ENCODE data around the gene ZNF691.

GRCh38 chr1:42831273-42831672 is 15.1 kb upstream of the ZNF691 start:
- TF ChIP-seq, protein P1, sequence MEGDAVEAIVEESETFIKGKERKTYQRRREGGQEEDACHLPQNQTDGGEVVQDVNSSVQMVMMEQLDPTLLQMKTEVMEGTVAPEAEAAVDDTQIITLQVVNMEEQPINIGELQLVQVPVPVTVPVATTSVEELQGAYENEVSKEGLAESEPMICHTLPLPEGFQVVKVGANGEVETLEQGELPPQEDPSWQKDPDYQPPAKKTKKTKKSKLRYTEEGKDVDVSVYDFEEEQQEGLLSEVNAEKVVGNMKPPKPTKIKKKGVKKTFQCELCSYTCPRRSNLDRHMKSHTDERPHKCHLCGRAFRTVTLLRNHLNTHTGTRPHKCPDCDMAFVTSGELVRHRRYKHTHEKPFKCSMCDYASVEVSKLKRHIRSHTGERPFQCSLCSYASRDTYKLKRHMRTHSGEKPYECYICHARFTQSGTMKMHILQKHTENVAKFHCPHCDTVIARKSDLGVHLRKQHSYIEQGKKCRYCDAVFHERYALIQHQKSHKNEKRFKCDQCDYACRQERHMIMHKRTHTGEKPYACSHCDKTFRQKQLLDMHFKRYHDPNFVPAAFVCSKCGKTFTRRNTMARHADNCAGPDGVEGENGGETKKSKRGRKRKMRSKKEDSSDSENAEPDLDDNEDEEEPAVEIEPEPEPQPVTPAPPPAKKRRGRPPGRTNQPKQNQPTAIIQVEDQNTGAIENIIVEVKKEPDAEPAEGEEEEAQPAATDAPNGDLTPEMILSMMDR (IDR thresholded peaks at IDR 0.05; ENCODE audit: low read length): no peak
- no peak for TF ChIP-seq EZH2 (IDR thresholded peaks at IDR 0.05; ENCODE audit: borderline replicate concordance, low read length)

All from OCI-LY1 (cell line).